ENCODE results near the gene DDX5.

DNA sequence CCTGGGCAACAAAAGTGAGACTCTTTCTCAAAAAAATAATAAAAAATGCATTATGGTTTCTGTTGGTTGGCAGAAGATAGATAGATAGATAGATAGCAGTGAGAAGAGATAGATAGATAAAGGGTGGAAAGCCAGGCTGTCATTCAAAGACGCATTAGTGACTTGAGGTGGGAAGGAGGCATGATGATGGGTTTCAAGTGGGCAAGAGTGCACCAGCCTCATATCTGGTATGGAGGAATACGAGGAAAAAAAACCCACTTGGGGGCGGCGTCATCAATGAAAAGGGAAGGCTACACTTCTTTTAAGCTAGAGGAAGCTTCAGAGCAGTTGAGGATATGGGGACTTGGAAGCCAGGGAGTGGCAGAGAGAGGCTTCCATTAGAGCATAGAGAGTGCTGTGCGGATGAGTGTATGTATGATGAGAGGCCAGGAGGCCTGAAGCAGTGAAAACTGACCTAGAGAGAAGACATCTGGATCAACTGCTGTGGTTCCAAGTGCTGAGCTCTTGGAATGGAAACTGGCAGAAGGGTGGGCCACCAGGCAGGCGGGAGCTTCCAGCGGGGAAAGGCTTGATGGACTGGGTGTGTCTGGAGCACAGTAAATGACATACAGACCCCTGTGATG is 32.5 kb upstream of the DDX5 start:
- TF ChIP-seq POLR2A (IDR thresholded peaks at IDR 0.05; ENCODE audit: low read depth, low read length) (peak; percentile 38; the same call in 1 of the 2 replicates), POLR2AphosphoS5 (IDR thresholded peaks at IDR 0.05; ENCODE audit: low read depth, low read length) (peak; percentile 43; the same call in 1 of the 2 replicates)
